UCSD-AML1 (cell line): ENCODE data around the gene FGF18.

Source experiments
- DNase-seq: peaks from one replicate; lab custom pipeline; 2025; ENCODE audit not compliant: unreplicated experiment; lab: John Stamatoyannopoulos, UW

The FGF18 gene

DNA sequence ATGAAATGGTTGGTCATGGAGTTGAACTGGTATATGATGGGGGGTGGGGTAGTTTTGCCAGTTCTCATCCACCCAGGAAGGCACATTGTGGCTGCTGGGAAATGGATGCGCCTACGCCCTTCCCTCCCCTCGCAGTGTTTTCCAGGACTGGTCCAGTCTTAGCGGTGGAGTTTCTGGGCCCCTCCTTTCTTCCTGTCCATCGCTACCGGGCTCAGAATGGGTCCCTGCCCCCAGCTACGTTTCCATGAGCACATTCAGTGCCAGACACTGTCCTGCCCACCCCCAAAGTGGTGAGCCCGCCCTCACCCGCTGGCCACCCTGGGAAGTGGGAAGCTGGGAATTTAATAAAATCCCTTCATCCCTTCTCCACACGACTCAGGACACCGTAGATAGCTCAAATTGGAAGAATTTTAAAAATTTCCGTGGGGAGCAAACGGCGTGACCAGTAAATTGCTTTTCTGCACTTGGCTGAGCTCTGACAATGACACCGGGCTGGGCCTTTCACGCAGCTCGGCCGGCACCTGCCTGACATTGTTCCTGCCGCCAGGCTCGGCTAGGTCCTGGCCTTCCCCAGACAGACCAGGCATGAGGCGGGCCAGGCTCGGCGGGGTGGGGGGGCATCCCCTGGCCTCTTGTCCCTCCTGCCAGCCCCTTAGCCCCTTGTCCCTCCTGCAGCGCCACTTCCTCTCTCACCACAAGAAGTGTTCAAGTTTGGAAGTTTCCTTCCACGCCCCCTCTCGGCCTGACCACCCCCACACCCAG lies 3.6 kb downstream of the FGF18 start:
- DNase-seq = no peak

DNA sequence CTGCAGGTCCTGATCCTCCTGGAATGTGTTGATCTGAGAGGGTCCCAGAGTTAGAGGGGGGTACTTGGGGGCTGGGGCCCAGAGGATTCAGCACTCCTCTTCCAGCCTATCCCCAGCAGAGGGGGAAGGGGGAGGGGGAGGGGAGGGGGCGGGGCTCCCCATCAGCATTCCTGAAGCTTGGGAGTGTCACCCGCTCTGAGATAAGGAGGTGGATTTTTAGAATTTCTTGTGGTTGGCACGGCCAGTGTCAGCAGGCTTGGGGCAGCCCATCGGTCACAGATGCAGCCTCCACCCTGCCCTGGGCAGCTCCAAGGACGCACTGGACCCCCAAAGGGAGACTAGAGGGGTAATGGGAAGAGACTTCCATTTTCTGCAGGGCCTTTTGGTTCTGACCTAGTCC lies 5.3 kb downstream of the FGF18 start:
- no peak for DNase-seq

DNA sequence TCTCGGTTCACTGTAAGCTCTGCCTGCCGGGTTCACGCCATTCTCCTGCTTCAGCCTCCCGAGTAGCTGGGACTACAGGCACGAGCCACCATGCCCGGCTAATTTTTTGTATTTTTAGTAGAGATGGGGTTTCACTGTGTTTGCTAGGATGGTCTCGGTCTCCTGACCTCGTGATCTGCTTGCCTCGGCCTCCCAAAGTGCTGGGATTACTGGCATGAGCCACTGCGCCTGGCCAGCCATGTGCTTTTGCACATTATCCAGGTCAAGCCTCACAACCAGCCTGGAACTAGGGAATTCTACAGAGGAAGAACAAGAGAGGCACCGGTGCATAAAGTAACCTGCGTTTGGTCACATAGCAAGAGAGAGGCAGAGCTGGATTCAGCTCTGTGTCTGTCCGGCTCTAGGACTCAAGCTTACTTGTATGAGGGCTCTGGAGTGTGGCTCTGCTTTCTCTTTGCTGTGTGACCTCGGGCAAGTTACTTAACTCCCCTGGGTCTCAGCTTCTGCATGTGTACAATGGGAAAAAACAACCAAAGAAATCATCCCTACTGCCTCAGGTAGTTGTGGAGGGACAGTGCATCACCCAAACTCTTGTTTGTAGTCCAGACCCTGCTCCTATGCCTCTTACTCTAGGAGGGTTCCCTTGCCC lies 6.3 kb downstream of the FGF18 start:
- DNase-seq = no peak

DNA sequence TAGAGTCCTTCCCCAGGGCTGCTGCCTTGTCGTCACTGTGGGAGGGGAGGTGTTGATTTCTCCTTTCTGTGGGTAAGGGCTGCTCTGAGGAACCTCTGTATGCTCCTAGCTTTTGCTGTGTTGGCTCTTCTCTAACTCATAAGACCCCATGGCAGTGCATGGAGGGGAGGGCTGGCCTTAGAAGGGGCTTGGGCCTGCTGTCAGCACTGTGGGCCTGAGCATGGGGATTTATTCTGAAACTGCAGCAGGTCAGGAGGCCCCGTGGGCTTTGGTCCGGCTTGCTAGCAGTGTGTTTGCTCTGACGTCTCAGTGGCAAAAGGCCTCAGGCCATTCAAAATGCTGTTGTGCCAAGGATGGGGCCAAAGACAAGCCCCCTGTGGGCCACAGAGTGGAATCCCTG lies 6.8 kb downstream of the FGF18 start:
- DNase-seq = no peak

DNA sequence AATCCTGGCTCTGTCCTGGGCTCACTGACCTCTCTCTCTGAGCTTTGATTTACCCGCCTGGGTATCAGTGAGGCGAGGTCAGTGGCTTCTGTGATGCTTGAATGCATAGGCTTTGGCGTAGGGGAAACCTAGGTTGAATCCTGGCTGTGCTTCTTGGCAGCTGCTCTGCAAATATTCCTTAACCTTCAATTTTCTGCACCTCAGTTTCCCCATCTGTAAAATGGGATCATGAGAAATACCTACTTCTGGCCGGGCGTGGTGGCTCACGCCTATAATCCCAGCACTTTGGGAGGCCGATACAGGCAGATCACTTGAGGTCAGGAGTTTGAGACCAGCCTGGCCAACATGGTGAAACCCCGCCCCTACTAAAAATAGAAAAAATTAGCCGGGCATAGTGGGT lies 7.2 kb downstream of the FGF18 start:
- no peak for DNase-seq

DNA sequence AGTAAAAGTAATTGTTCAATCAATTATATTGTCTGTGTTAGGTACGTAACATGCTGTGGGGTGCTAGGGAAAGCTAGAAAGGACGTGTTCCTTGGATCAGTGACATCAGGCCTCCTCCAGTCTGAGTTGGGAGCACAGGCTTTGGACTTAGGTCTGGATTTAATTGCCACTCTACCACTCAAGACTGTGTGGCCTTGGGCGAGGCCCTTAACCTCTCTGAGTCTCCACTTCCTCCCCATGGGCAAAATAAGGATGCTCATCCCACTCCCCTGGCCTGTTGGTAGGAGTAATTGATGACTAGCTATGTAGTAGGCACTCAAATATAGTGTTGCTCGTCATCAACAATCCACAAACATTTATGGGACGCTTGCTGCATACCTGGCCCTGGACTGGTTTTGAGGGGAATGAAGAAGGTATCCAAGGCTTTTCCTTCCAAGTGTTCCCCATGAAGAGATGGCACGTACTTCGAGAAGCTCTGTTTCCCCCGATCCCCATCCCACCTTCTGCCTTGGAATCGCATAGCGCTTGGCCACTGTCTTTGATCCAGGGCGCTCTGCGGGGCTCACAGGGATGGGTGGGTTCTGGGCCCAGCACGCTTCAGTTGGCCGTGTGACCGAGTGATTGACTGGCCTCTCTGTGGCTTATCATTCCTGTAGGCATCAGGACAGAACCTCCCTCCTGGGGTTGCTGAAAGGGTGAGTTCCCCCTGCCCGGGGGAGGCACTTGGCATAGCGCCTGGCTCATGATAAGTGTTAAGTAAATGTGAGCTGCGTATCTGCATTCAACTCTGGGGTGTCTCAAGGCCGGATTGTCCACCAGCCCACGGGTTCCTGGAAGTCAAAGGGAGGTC lies 8.1 kb downstream of the FGF18 start:
- DNase-seq = no peak

DNA sequence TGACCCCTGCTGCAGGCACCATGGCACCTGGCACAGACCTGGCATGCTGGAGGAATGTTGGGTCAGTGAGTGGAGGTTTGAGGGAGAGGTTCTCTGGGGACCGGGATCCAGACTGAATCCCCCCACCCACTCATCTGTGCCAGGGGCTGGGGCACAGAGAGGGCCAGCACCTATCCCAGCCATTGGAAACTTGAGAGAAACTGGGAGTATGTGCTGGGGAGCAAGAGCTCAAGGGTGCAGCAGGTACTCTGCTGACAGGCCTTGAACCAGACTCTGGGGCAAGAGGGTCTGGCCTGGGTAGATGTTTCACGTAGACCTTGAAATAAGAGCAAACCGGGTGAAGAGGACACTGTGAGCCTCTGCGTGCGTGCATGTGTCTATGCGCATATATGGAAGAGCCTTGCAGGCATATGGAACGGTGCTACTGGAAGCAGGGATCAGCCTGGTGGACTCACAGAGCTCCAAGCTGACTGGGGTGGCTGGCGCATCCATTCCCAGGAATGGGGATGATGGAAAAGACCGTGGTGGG lies 8.8 kb downstream of the FGF18 start:
- DNase-seq = no peak

DNA sequence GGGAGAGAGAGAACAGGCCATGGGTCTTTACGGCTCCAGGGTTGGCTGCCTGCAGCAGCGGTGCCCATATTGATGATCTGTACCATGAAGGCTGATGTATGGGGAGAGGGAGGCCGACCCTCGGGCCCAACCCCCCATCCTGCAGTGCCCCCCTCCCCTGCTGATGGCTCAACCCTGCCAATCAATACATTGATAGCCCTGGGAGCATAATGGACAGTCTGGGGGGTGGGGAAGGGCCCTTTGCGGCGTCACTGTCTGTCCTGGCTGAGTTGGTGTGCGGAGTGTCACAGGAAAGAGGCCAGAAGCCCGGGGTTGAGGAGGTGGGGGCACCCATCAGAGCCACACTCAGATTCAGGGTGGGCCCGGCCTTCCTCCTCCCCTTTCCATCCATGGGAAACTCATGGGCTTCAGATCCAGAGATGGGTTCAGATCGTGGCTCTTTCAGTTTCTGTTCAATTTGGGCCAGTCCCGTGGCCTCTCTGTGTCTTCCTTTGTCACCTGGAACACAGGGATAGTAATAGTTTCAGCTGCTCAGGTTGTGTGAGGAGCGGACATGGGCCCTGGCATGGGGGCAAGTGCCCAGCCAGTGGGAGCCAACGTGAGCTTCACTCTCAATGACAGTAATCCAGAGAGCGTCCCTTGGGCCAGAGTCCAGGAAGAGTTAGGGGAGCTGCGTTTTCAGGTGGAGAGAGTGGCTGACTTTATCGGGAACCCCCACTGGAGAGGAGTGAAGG lies 9.5 kb downstream of the FGF18 start:
- no peak for DNase-seq

DNA sequence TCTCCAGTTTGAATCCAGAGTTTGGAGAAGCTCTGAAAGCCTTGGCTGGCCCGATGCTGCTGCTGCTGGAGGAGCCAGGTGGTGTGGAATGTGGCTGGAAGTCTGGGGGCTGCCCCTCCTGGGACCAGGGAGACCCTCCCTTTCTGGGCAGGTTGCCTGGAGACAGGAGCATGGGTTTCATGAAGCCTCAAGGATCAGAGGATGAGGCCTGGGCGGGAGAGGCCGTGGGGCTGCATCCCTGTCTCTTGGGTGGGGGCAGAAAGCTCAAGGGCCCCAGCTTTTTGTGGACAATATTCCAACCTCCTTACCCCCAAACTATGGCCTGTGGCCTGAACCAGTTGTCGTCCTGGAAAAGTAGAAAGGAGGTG lies 10.1 kb downstream of the FGF18 start:
- DNase-seq = no peak

DNA sequence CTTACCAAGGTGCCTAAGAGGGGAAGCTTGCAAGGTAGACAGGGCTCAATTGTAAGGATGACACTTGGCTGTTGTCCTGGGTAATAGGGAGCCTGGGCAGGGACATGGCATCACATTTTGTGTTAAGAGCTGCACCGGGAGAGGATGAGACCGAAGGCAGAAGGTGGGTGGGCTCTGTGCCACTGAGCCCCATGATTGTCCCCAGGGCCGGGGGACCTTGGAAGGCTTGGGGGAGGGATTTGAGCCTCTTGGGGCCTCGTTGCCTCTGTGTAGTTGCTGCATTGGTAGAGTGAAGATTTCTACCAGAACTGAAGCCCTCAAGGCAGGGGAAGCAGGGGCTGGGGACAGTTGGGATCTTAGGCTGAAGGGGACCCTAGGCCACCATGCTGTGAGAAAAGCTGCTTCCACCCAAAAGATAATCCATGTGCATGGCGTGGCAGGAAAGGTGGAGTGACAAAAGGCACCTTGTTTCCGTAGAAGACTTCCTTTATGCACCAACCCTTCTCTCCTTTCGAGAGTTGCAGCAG lies 11.9 kb downstream of the FGF18 start:
- no peak for DNase-seq

DNA sequence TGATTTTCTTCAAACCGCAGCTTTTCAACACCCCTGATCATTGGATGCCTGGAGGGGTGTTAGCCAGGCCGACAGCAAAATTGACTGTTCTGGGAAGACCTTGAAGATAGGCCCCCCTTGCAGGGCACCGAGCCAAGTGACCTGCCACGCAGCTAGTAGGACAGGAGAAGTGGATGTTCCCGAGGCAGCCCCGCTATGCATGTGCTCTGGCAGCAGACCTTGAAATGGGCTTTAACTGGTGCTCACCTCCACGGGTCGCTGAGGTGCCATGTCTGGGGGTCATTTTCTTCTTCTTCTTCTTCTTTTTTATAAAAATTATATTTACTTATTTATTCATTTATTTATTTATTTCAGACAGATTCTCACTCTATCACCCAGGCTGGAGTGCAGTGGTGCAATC lies 12.6 kb downstream of the FGF18 start:
- no peak for DNase-seq

DNA sequence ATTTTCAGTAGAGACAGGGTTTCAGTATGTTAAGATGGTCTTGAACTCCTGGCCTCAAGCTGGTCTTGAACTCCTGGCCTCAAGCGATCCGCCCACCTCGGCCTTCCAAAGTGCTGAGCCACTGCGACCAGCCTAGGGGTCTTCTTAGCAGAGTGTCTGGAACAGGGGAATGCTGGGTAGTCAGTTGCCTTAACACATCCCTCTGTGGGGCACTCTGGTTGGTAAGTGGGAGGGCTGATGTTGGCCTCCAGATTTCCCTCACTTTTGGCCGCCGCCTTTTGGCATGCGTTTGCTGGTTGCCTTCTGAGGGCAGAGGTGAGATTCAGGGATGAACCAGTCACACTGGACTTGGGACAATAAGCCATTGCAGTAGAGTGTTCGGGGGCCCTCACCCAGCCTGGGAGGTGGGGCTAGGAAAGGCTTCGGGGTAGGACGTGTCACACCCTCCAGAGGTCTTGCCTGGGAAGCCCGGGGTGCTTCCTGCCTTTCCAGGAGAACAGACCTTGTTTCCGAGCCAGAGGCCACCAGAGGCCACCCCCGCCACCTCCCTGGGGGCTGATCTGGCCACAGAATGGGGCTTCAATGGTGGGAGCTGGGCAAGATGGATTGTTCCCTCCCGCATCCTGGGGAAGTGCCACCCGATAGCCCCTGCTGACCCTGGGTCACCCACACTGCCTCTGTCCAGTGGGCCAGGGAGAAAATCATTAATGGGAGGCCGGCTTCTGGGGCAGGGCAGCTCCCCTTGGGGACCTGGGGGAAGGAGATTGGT lies 13.3 kb downstream of the FGF18 start:
- DNase-seq = no peak

DNA sequence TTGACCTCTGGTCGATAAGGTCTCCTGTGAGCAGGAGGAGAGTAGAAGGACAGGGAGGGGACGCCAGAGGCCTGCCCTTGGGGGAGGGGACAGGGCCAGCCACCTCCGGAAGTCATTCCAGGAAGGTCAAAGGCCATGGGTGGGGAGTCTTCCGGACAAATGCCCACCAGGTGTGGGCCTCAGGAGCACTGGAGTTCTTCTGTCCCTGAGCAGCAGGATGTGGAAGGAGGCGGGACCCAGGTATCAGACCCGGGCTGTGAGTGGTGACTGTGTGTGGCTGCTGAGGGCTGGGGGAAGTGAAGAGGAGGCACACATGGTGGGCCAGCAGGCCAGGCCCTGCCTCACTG lies 13.9 kb downstream of the FGF18 start:
- no peak for DNase-seq

DNA sequence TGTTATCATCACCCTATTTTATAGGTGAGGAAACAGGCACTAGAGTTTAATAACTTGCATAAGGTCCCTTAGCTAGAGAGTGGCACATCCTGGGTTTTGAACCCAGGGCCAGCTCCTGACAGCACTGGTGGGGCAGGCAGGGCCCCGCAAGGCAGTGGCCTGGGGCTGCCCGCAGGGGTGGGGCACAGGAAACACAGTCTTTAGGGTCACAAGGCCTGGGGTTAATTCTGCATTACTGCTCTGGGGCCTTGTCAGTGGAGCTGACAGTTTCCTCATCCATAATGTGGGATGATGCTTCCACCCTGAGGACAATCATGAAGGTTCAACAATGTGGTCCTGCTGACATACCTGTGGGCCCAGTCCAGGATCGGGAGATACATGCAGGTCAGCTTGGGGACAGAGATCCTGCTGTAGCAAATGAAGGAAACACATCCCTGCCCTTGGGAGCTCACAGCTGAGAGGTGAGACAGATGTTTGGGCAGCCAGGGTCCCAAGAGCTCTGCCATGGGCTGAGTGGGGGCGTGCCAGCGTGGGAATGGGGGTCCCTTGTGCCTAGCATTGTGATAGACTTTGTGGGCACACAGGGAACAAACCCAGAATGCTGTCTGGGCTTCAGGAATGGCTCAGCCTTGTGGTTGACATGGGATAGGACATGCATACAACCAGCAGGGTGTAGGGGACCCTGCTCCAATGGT lies 14.7 kb downstream of the FGF18 start:
- DNase-seq = no peak

DNA sequence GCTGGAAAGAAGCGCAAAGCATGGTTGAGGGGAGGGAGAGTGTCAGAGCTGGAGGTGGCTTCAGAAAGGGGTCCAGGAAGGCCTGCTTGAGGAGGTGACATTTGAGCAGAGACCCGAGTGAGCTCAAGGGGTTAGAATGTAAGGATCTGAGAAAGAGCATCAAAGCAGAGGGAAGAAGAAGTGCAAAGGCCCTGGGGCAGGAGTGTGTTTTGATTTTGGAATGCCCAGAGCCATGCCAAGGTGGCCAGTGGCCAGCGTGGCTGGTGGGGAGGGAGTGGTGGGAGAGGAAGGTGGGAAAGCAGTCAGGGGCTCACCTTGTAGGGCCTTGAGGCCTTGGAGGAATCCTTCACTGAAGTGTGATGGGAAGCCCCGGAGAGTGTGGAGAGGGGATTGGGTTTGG lies 15.4 kb downstream of the FGF18 start:
- DNase-seq = no peak

DNA sequence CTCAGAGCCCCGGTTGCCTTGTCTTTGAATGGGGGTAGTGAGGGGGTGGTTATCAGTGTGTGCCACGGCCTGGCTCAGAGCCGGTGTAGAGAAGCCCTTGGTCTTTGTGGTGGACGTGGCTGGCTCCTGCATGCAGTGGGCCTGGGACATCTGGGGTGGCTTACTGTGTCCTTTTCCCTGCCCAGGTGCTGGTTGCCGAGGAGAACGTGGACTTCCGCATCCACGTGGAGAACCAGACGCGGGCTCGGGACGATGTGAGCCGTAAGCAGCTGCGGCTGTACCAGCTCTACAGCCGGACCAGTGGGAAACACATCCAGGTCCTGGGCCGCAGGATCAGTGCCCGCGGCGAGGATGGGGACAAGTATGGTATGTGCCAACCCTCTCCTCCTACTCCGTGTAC lies 16.5 kb downstream of the FGF18 start:
- DNase-seq = no peak

DNA sequence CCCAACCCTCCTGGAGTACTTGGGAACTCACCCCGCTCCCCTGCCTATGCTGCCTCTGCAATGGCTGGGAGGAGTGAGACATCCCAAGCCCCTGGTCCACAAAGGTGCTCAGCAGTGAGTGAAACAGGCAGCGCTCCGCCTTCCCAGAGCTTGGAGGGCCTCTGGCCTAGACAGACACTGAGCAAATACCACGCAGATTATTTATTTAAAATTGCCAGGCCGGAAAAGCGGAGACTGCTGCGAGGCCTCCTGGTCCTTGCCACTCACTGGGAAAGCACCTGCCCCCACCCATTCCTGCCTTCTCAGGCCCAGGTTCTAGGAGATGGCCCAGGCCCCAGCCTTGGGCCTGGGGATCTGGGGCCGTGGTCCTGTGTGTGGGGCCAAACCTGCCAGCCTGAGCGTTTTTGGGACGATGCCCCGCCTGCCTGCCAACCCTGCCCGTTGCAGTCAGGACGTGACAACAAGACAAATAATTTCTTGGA lies 17.4 kb downstream of the FGF18 start:
- no peak for DNase-seq

DNA sequence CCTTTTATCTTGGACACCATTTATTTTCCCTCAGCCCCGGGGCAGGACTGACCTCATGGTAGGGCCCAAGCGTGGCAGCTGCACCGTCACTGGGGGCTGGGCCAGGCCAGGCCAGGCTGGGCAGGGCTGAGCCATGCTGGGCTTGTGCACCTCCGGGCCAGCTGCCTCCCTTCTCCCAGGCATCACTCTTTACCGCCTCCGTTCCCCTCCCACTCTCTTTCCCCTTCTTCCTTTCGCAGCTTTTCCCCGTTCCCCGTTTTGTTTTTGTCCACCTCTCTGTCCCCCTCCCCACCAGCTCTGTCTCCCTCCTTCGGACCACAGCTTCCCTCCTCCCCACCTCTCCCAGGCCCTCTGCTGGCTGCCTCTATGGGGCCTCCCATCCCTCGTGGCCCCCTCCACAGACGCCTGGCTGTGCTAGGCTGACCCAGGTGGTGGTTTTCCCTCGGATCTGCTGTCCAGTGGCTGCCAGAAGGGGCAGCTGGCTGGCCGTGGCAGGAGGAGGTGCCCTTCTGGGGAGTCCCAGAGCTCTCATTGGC lies 17.9 kb downstream of the FGF18 start:
- DNase-seq = no peak

DNA sequence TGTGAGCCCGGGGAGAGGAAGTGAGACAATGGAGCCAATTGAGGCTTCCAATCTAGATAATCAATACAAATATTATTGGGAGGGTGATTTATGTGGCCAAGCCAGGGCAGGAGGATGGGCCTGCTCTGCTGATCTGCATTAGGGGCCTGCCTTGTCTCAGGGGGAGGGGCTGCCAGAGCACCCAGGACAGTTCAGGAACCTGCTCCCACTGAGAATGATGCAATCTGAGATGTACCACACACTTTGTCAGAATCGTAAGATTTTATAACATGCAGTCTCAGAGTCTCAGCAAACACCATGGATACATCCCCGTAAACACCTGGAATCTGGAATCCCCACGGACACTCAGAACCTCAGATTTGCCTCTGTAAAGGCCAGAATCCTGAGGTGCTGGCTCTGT lies 19.3 kb downstream of the FGF18 start:
- DNase-seq = no peak
